CD4-positive, alpha-beta T cell (primary cell): ENCODE results near the gene EIF2B4. TPM values are rescaled to one million over a fixed set of nuclear protein-coding genes. Genes with fewer than 3 reads are reported as not detected.

Experiments
- ATAC-seq: fragments of 200-7000 bp; cut with Tn5 transposase; one replicate; pipeline ENCODE4 v1.10.0; 2022; ENCODE audit warnings: mild to moderate bottlenecking; ENCODE audit not compliant: poor library complexity
- CTCF ChIA-PET: fragments of 350-600 bp; sonication (Branson Sonifier 250); formaldehyde crosslinking; loops from one replicate; lab custom pipeline; 2021; ENCODE audit warnings: antibody characterized with exemption, inconsistent platforms; lab: Charles Lee
- POLR2A ChIA-PET: fragments of 350-600 bp; sonication (Branson Sonifier 250); formaldehyde crosslinking; loops from one replicate; lab custom pipeline; 2021; ENCODE audit warnings: antibody characterized with exemption, inconsistent platforms; lab: Charles Lee
- DNase-seq, 14 experiments: peaks; one replicate each; pipeline ENCODE4 v3.0.0-alpha.2; 2013 to 2020; ENCODE audit warnings: mixed read lengths in 2 of 14
- H3K27ac ChIP-seq, 2 donors: one replicate each; pipeline versions ENCODE4 v1.5.1 to v1.7.0; 2013; ENCODE audit warnings: low read length in 2 of 2, low read depth in 1 of 2, mild to moderate bottlenecking in 1 of 2
- H3K27me3 ChIP-seq, 2 experiments: 1 replicate in 1 of 2; 2 replicates in 1 of 2; pipeline versions ENCODE4 v1.6.1 to v1.7.0; 2013; ENCODE audit warnings: low read length in 2 of 2, control low read depth in 1 of 2, mild to moderate bottlenecking in 1 of 2, moderate library complexity in 1 of 2; ENCODE audit not compliant: insufficient read depth in 2 of 2, control insufficient read depth in 1 of 2
- H3K36me3 ChIP-seq: one replicate; pipeline ENCODE4 v1.6.1; 2013; ENCODE audit warnings: low read length, control low read depth; ENCODE audit not compliant: insufficient read depth
- H3K4me1 ChIP-seq: one replicate; pipeline ENCODE4 v1.6.1; 2013; ENCODE audit warnings: low read length, control low read depth; ENCODE audit not compliant: insufficient read depth
- H3K4me3 ChIP-seq: one replicate; pipeline ENCODE4 v1.5.1; 2013; ENCODE audit warnings: mild to moderate bottlenecking, low read length, moderate library complexity
- H3K9me3 ChIP-seq, 2 experiments: 1 replicate in 1 of 2; 2 replicates in 1 of 2; pipeline versions ENCODE4 v1.6.1 to v1.7.0; 2013; ENCODE audit warnings: low read length in 2 of 2, mild to moderate bottlenecking in 2 of 2, control low read depth in 1 of 2, moderate library complexity in 1 of 2; ENCODE audit not compliant: control insufficient read depth in 1 of 2, insufficient read depth in 1 of 2
- H3K27ac Mint-ChIP-seq: one replicate; pipeline ENCODE4 v1.8.0; 2020; ENCODE audit warnings: mixed read lengths
- H3K27me3 Mint-ChIP-seq: one replicate; pipeline ENCODE4 v1.8.0; 2021; ENCODE audit warnings: mixed read lengths
- H3K36me3 Mint-ChIP-seq: one replicate; pipeline ENCODE4 v1.8.0; 2021; ENCODE audit warnings: low read depth, mixed read lengths
- H3K4me1 Mint-ChIP-seq: one replicate; pipeline ENCODE4 v1.8.0; 2021; ENCODE audit warnings: low read depth, mixed read lengths
- H3K4me3 Mint-ChIP-seq: one replicate; pipeline ENCODE4 v1.8.0; 2020; ENCODE audit warnings: mild to moderate bottlenecking, mixed read lengths
- H3K9me3 Mint-ChIP-seq: one replicate; pipeline ENCODE4 v1.8.0; 2020; ENCODE audit warnings: mixed read lengths
- intact Hi-C, 2 experiments: fragments of 100-400 bp; cut with DNase I in 1 of 2; cut with micrococcal nuclease in 1 of 2; formaldehyde crosslinking; loops; one replicate each; pipeline versions ENCODE4 v1.15.1 to v1.9.0; 2023 to 2025; cut with DNase I, micrococcal nuclease
- total RNA-seq, 174 experiments: library from RNA in 2 of 174; stranded (reverse) in 2 of 174; gene quantifications; one replicate each; pipeline ENCODE4 v1.2.3 and lab custom pipeline; 2021 to 2026
- TF ChIP-seq, protein P1 (sequence below): fragments of 200-600 bp; IDR thresholded peaks from one replicate; pipeline ENCODE4 v1.8.0; 2022; ENCODE audit warnings: antibody characterized with exemption, mild to moderate bottlenecking

EIF2B4 gene
- total RNA-seq, 2 experiments from 2014 or later, result 33.2 to 34.0 TPM

GRCh38 chr2:27316655-27317412, 53.3 kb downstream of the EIF2B4 start:
- peaks cover 6% of the 10 kb centered on the region for H3K4me1 Mint-ChIP-seq
- TF ChIP-seq, protein P1, sequence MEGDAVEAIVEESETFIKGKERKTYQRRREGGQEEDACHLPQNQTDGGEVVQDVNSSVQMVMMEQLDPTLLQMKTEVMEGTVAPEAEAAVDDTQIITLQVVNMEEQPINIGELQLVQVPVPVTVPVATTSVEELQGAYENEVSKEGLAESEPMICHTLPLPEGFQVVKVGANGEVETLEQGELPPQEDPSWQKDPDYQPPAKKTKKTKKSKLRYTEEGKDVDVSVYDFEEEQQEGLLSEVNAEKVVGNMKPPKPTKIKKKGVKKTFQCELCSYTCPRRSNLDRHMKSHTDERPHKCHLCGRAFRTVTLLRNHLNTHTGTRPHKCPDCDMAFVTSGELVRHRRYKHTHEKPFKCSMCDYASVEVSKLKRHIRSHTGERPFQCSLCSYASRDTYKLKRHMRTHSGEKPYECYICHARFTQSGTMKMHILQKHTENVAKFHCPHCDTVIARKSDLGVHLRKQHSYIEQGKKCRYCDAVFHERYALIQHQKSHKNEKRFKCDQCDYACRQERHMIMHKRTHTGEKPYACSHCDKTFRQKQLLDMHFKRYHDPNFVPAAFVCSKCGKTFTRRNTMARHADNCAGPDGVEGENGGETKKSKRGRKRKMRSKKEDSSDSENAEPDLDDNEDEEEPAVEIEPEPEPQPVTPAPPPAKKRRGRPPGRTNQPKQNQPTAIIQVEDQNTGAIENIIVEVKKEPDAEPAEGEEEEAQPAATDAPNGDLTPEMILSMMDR, result no peak
- CTCF ChIA-PET, result no interaction called here
- ATAC-seq (no peak), DNase-seq (no peak)
- intact Hi-C loops, result no loop called here
- H3K9me3 Mint-ChIP-seq, result no peaks in the 10 kb centered on the region
- H3K4me3 ChIP-seq, result no peak overlapping the region
- H3K4me3 Mint-ChIP-seq, result no peak overlapping the region
- H3K36me3 ChIP-seq, result peaks cover 17% of the 10 kb centered on the region
- H3K27me3 Mint-ChIP-seq, result no peaks in the 10 kb centered on the region
- peaks cover 5% of the 10 kb centered on the region for H3K4me1 ChIP-seq
- no peaks in the 10 kb centered on the region for H3K27me3 ChIP-seq
- no peak overlapping the region for H3K27ac ChIP-seq
- POLR2A ChIA-PET, result no interaction called here
- peaks cover 17% of the 10 kb centered on the region for H3K36me3 Mint-ChIP-seq
- no peaks in the 10 kb centered on the region for H3K9me3 ChIP-seq
- H3K27ac Mint-ChIP-seq, result no peak overlapping the region

DNA sequence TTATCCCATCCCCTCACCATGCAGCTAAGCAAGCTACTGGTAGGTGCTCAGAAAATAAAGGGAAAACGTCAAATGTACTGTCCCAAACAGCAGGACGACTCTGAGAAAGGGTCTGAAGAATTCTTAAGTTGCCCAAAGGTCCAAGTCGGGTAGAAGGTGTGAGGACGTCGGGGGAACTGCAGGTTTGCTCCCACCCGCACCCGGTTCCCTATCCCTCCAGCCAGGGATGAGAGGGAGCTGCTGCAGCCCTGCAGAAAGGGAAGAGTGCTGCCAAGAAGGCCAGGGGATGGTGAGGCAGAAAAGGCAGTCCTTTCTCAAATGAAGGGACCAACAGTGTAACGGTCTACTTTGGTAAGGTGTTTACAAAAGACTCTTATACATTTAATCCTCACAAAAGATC, 55.0 kb downstream of the EIF2B4 start:
- no peak overlapping the region for H3K4me3 ChIP-seq
- DNase-seq (no peak), ATAC-seq (no peak)
- H3K36me3 ChIP-seq, result peaks cover 17% of the 10 kb centered on the region
- POLR2A ChIA-PET, result no interaction called here
- Mint-ChIP-seq H3K27me3 (no peaks in the 10 kb centered on the region), H3K4me1 (no peaks in the 10 kb centered on the region), H3K36me3 (peaks cover 15% of the 10 kb centered on the region), H3K4me3 (no peak overlapping the region), H3K9me3 (no peaks in the 10 kb centered on the region), H3K27ac (no peak overlapping the region)
- intact Hi-C loops, result no loop called here
- no peak overlapping the region for H3K27ac ChIP-seq
- H3K27me3 ChIP-seq, result no peaks in the 10 kb centered on the region
- no peaks in the 10 kb centered on the region for H3K4me1 ChIP-seq
- TF ChIP-seq, protein P1, result no peak
- CTCF ChIA-PET, result no interaction called here
- H3K9me3 ChIP-seq, result no peaks in the 10 kb centered on the region

GRCh38 chr2:27314709-27315108, 55.4 kb downstream of the EIF2B4 start:
- Histone ChIP-seq H3K27ac (no peak overlapping the region), H3K36me3 (peaks cover 19% of the 10 kb centered on the region), H3K9me3 (no peaks in the 10 kb centered on the region), H3K27me3 (no peaks in the 10 kb centered on the region), H3K4me3 (no peak overlapping the region), H3K4me1 (no peaks in the 10 kb centered on the region)
- TF ChIP-seq, protein P1, result no peak
- Mint-ChIP-seq H3K4me3 (no peak overlapping the region), H3K27me3 (no peaks in the 10 kb centered on the region), H3K9me3 (no peaks in the 10 kb centered on the region), H3K27ac (no peak overlapping the region), H3K4me1 (no peaks in the 10 kb centered on the region), H3K36me3 (peaks cover 16% of the 10 kb centered on the region)
- CTCF ChIA-PET, result interaction anchor here (1.1 kb wide), 1 partner anchor 11 kb away, joined by 5 read pairs; no protein-coding TSS in a partner anchor
- intact Hi-C loops, result no loop called here
- ATAC-seq, result no peak
- no peak for DNase-seq
- POLR2A ChIA-PET, result interaction anchor here (1.4 kb wide), 1 partner anchor 8 kb away, joined by 6 read pairs; the partner anchor contains the start of gene MPV17

Other genes with a start within 250 kb of the EIF2B4 start
- gene ABHD1, start 246.5 kb downstream of the EIF2B4 start, total RNA-seq, result 1 to 10 TPM; 1.0 to 1.3 TPM
- 10 to 100 TPM; 12.3 to 12.6 TPM for gene PREB, start 235.7 kb downstream of the EIF2B4 start, total RNA-seq
- gene PRR30, start 230.9 kb downstream of the EIF2B4 start, total RNA-seq, result not detected
- not detected for gene TCF23, start 221.3 kb downstream of the EIF2B4 start, total RNA-seq
- 10 to 100 TPM; 79.1 to 82.5 TPM for gene ATRAID, start 158.3 kb downstream of the EIF2B4 start, total RNA-seq
- 100 to 1,000 TPM; 196 to 207 TPM for gene SLC5A6, start 158.1 kb downstream of the EIF2B4 start, total RNA-seq
- gene CAD, start 153.0 kb downstream of the EIF2B4 start, total RNA-seq, result 10 to 100 TPM; 20.0 to 20.3 TPM
- not detected for gene SLC30A3, start 107.3 kb downstream of the EIF2B4 start, total RNA-seq
- not detected for gene DNAJC5G, start 94.9 kb downstream of the EIF2B4 start, total RNA-seq
- not detected for gene TRIM54, start 87.9 kb downstream of the EIF2B4 start, total RNA-seq
- 1 to 10 TPM; 1.8 to 2.3 TPM for gene UCN, start 61.9 kb downstream of the EIF2B4 start, total RNA-seq
- gene MPV17, start 47.2 kb downstream of the EIF2B4 start, total RNA-seq, result 10 to 100 TPM; 29.3 to 31.0 TPM
- 10 to 100 TPM; 54.6 to 56.8 TPM for gene GTF3C2, start 13.6 kb downstream of the EIF2B4 start, total RNA-seq
- 10 to 100 TPM; 66.3 to 67.9 TPM for gene SNX17, start 278 bp upstream of the EIF2B4 start, total RNA-seq
- gene ZNF513, start 10.4 kb upstream of the EIF2B4 start, total RNA-seq, result 10 to 100 TPM; 22.8 to 22.9 TPM
- gene PPM1G, start 39.3 kb upstream of the EIF2B4 start, total RNA-seq, result 10 to 100 TPM; 30.4 to 31.2 TPM
- gene NRBP1, start 58.3 kb upstream of the EIF2B4 start, total RNA-seq, result 100 to 1,000 TPM; 169 to 181 TPM
- gene KRTCAP3, start 72.0 kb upstream of the EIF2B4 start, total RNA-seq, result 10 to 100 TPM; 11.5 to 12.8 TPM
- gene IFT172, start 119.4 kb upstream of the EIF2B4 start, total RNA-seq, result 10 to 100 TPM; 13.3 to 14.4 TPM
- not detected for gene FNDC4, start 124.9 kb upstream of the EIF2B4 start, total RNA-seq
- gene GCKR, start 126.5 kb upstream of the EIF2B4 start, total RNA-seq, result not detected
- gene ZNF512, start 212.7 kb upstream of the EIF2B4 start, total RNA-seq, result 10 to 100 TPM; 13.6 to 14.1 TPM